ENCODE data around the gene MEST. TPM values are rescaled to one million over a fixed set of nuclear protein-coding genes. Genes with fewer than 3 reads are reported as not detected.

Gene MEST
- total RNA-seq, 1 experiment from 2014 or later: 44.4 TPM

GRCh38 chr7:130492523-130493274 is 814 bp downstream of the MEST start:
- BruUV-seq (replicated peaks): no TSS peak
- ChIA-PET CTCF (no interaction called here), POLR2A (no interaction called here)
- H3K27me3 ChIP-seq (ENCODE audit: control insufficient read depth, insufficient read depth, low read length): no peaks in the 10 kb centered on the region
- no peak for ATAC-seq
- peaks cover 14% of the 10 kb centered on the region for H3K4me1 ChIP-seq (ENCODE audit: control insufficient read depth, insufficient read depth, low read length)
- H3K9me3 ChIP-seq (ENCODE audit: control insufficient read depth, insufficient read depth, low read depth, low read length): 0 out of 2 replicates have a peak, but pooled peaks cover 3% of the 10 kb centered on the region
- intact Hi-C loops (cut with micrococcal nuclease; ENCODE audit: unreplicated experiment): loop anchor here (10.0 kb wide), 1 partner anchor 418 kb away; the partner anchor contains the start of gene KLHDC10
- H3K27ac ChIP-seq (ENCODE audit: low read length): no peak overlapping the region
- H3K36me3 ChIP-seq (ENCODE audit: control insufficient read depth, insufficient read depth, low read length): no peaks in the 10 kb centered on the region
- TF ChIP-seq REST (IDR thresholded peaks at IDR 0.05; ENCODE audit: insufficient read depth in 1 of 2, low read depth in 2 of 2, low read length in 1 of 2) (no peak), SIN3A (IDR thresholded peaks at IDR 0.05; ENCODE audit: borderline replicate concordance, insufficient read depth, low read depth, low read length) (no peak)
- DNase-seq (ENCODE audit: low read depth, low spot score): no peak
- peak overlapping the region in 1 of 2 experiments; percentile 39; a peak in 2 of 4 replicates for H3K4me3 ChIP-seq (ENCODE audit: low read depth in 2 of 2, low read length in 2 of 2)
- in situ Hi-C loops (cut with HindIII; ENCODE audit: low pct_unique_long_range_greater_than_20kb, low sequenced_read_pairs): no loop called here

- 0 out of 2 replicates have a peak, but pooled peaks cover 3% of the 10 kb centered on the region for H3K9me3 ChIP-seq (ENCODE audit: control insufficient read depth, insufficient read depth, low read depth, low read length)
- intact Hi-C loops (cut with micrococcal nuclease; ENCODE audit: unreplicated experiment): loop anchor here (10.0 kb wide), 1 partner anchor 419 kb away; the partner anchor contains the start of gene KLHDC10
- ATAC-seq (no peak), DNase-seq (ENCODE audit: low read depth, low spot score) (no peak)
- BruUV-seq (replicated peaks): no TSS peak
- ChIA-PET POLR2A (no interaction called here), CTCF (no interaction called here)
- TF ChIP-seq REST (IDR thresholded peaks at IDR 0.05; ENCODE audit: insufficient read depth in 1 of 2, low read depth in 2 of 2, low read length in 1 of 2) (no peak), SIN3A (IDR thresholded peaks at IDR 0.05; ENCODE audit: borderline replicate concordance, insufficient read depth, low read depth, low read length) (no peak), CTCF (IDR thresholded peaks at IDR 0.05) (no peak), TCF7L2 (IDR thresholded peaks at IDR 0.05; ENCODE audit: low read depth, low read length) (no peak), POLR2AphosphoS5 (IDR thresholded peaks at IDR 0.05; ENCODE audit: low read depth, low read length) (no peak)
- peak overlapping the region in 1 of 2 experiments; percentile 39; a peak in 1 of 4 replicates for H3K4me3 ChIP-seq (ENCODE audit: low read depth in 2 of 2, low read length in 2 of 2)
- no peak overlapping the region for H3K27ac ChIP-seq (ENCODE audit: low read length)
- in situ Hi-C loops (cut with HindIII; ENCODE audit: low pct_unique_long_range_greater_than_20kb, low sequenced_read_pairs): no loop called here
- H3K36me3 ChIP-seq (ENCODE audit: control insufficient read depth, insufficient read depth, low read length): no peaks in the 10 kb centered on the region
- H3K4me1 ChIP-seq (ENCODE audit: control insufficient read depth, insufficient read depth, low read length): peaks cover 13% of the 10 kb centered on the region
- no peaks in the 10 kb centered on the region for H3K27me3 ChIP-seq (ENCODE audit: control insufficient read depth, insufficient read depth, low read length)
These were observed 1.5 kb downstream of the MEST start for GRCh38 chr7:130493275-130493873.
